K562 (cell line): ENCODE results near the gene THRSP. TPM values are rescaled to one million over a fixed set of nuclear protein-coding genes. Genes with fewer than 3 reads are reported as not detected.

Experiments
- ATAC-seq: fragments of 200-7000 bp; cut with Tn5 transposase; 3 replicates; pipeline ENCODE4 v1.9.1; 2020; ENCODE audit warnings: moderate library complexity
- BruUV-seq: library from RNA; stranded (reverse); fragments of 400-500 nt; replicated peaks from 2 replicates; lab custom pipeline; 2021; lab: Mats Ljungman, UMichigan
- CTCF ChIA-PET: fragments of 300-600 bp; formaldehyde crosslinking; extraction: SDS; loops from one replicate; lab custom pipeline; 2021; ENCODE audit warnings: low intra/inter-chr PET ratio; lab: Yijun Ruan, JAX
- POLR2A ChIA-PET: fragments of 300-600, 350-650 bp; sonication (Branson Sonifier 250); formaldehyde crosslinking; extraction: SDS; loops from one replicate; lab custom pipeline; 2021; ENCODE audit warnings: antibody characterized with exemption, inconsistent platforms; lab: Yijun Ruan, JAX
- DNase-seq, 4 experiments: peaks; one replicate each; pipeline versions ENCODE4 v3.0.0 to v3.0.0-alpha.2; 2011 to 2018; ENCODE audit warnings: low spot score in 3 of 4, mixed read lengths in 3 of 4; ENCODE audit errors: extremely low read depth in 1 of 4
- FAIRE-seq: peaks from 2 replicates; lab custom pipeline; 2011; peaks lifted over from hg19 to GRCh38; lab: Jason Lieb, UNC
- H2AFZ ChIP-seq: 2 replicates; pipeline ENCODE4 v1.6.0; 2011; ENCODE audit warnings: low read depth, low read length, control low read depth, inconsistent platforms
- H3K27ac ChIP-seq: fragments of 200-600 bp; 3 replicates; pipeline ENCODE4 v1.8.0; 2011; ENCODE audit warnings: low read depth, mild to moderate bottlenecking, control low read depth, inconsistent platforms, low read length, moderate library complexity, mixed read lengths; ENCODE audit errors: extremely low read depth
- H3K27me3 ChIP-seq, 2 experiments: fragments of 300-600 bp in 1 of 2; 2 replicates in 1 of 2; 3 replicates in 1 of 2; pipeline versions ENCODE4 v1.6.0 to v1.8.0; 2011; ENCODE audit warnings: inconsistent platforms in 2 of 2, low read length in 2 of 2, mild to moderate bottlenecking in 1 of 2, mixed read lengths in 1 of 2, moderate library complexity in 1 of 2; ENCODE audit not compliant: control insufficient read depth in 2 of 2, insufficient read depth in 2 of 2
- H3K36me3 ChIP-seq: fragments of 300-600 bp; 3 replicates; pipeline ENCODE4 v1.8.0; 2011; ENCODE audit warnings: mild to moderate bottlenecking, low read length, inconsistent platforms; ENCODE audit not compliant: control insufficient read depth, insufficient read depth
- H3K4me1 ChIP-seq, 2 experiments: fragments of 200-600 bp in 1 of 2; replicated peaks in 1 of 2; 2 replicates in 1 of 2; 3 replicates in 1 of 2; pipeline versions ENCODE4 v1.5.1 to v1.8.0; 2011; ENCODE audit warnings: inconsistent platforms in 2 of 2, low read length in 2 of 2, mild to moderate bottlenecking in 1 of 2, mixed read lengths in 1 of 2, moderate library complexity in 1 of 2; ENCODE audit not compliant: control insufficient read depth in 2 of 2, insufficient read depth in 2 of 2
- H3K4me2 ChIP-seq: 2 replicates; pipeline ENCODE4 v1.6.1; 2011; ENCODE audit warnings: low read length, control low read depth, inconsistent platforms, mixed read lengths; ENCODE audit not compliant: insufficient read depth
- H3K4me3 ChIP-seq: fragments of 200-600 bp; sonication (generic), shearing (Covaris generic); 2 replicates; pipeline ENCODE4 v1.5.1; 2016; ENCODE audit warnings: control low read depth, inconsistent platforms
- H3K79me2 ChIP-seq: fragments of 200-600 bp; 3 replicates; pipeline ENCODE4 v1.8.0; 2011; ENCODE audit warnings: low read length, inconsistent platforms; ENCODE audit not compliant: control insufficient read depth, insufficient read depth
- H3K9ac ChIP-seq, 2 experiments: 2 replicates each; pipeline versions ENCODE4 v1.6.0 to v1.6.1; 2011; ENCODE audit warnings: low read depth in 2 of 2, low read length in 2 of 2, control low read depth in 1 of 2, inconsistent platforms in 1 of 2, mild to moderate bottlenecking in 1 of 2, mixed read lengths in 1 of 2; ENCODE audit not compliant: insufficient read depth in 1 of 2
- H3K9me1 ChIP-seq: one replicate; pipeline ENCODE4 v1.6.0; 2011; ENCODE audit warnings: inconsistent platforms, mild to moderate bottlenecking, low read length, moderate library complexity; ENCODE audit not compliant: control insufficient read depth, insufficient read depth
- H3K9me3 ChIP-seq: replicated peaks from 2 replicates; pipeline ENCODE4 v1.5.1; 2011; ENCODE audit warnings: low read depth, low read length, inconsistent platforms; ENCODE audit not compliant: control insufficient read depth, insufficient read depth
- H4K20me1 ChIP-seq: replicated peaks from 2 replicates; pipeline ENCODE4 v1.6.1; 2011; ENCODE audit warnings: low read length, inconsistent platforms, mixed read lengths; ENCODE audit not compliant: control insufficient read depth, insufficient read depth
- CREB3L1 ChIP-seq: fragments of 450-650 bp; IDR thresholded peaks from 2 replicates; pipeline ENCODE4 v1.6.1; 2014; ENCODE audit warnings: low read depth, mild to moderate bottlenecking, moderate library complexity, borderline replicate concordance
- E2F1 ChIP-seq: sonication (generic); formaldehyde crosslinking; IDR thresholded peaks from 2 replicates; pipeline ENCODE4 v1.8.1; 2023; ENCODE audit warnings: mild to moderate bottlenecking, missing genetic modification reagents, moderate library complexity
- EZH2 ChIP-seq: IDR thresholded peaks from 2 replicates; pipeline ENCODE4 v1.6.1; 2012; ENCODE audit warnings: low read depth, mild to moderate bottlenecking, inconsistent platforms, low read length, borderline replicate concordance
- HDAC6 ChIP-seq: IDR thresholded peaks from 2 replicates; pipeline ENCODE4 v1.6.1; 2012; ENCODE audit warnings: low read depth, mild to moderate bottlenecking, control low read depth, inconsistent platforms, low read length, moderate library complexity
- HES1 ChIP-seq: fragments of 450-650 bp; IDR thresholded peaks from 2 replicates; pipeline ENCODE4 v1.6.1; 2016; ENCODE audit warnings: low read depth, mild to moderate bottlenecking, moderate library complexity
- KLF1 ChIP-seq: fragments of 450-650 bp; IDR thresholded peaks from 2 replicates; pipeline ENCODE4 v1.6.1; 2016; ENCODE audit warnings: missing genetic modification characterization, missing compliant biosample characterization
- MITF ChIP-seq: IDR thresholded peaks from 2 replicates; pipeline ENCODE4 v1.6.1; 2014; ENCODE audit warnings: antibody characterized with exemption
- MTA3 ChIP-seq: fragments of 450-650 bp; formaldehyde crosslinking; IDR thresholded peaks from 2 replicates; pipeline ENCODE4 v1.6.1; 2017; ENCODE audit warnings: mild to moderate bottlenecking, borderline replicate concordance
- PCBP1 ChIP-seq: fragments of 200-400 bp; formaldehyde crosslinking; IDR thresholded peaks from 2 replicates; pipeline ENCODE4 v1.6.1; 2018; ENCODE audit warnings: mild to moderate bottlenecking, low read depth, low read length; ENCODE audit not compliant: poor library complexity, severe bottlenecking
- PTTG1 ChIP-seq: fragments of 450-650 bp; IDR thresholded peaks from 2 replicates; pipeline ENCODE4 v1.6.1; 2016; ENCODE audit warnings: low read depth, mild to moderate bottlenecking, missing genetic modification characterization, missing compliant biosample characterization
- RBFOX2 ChIP-seq: fragments of 200-400 bp; formaldehyde crosslinking; IDR thresholded peaks from 2 replicates; pipeline ENCODE4 v1.6.1; 2017; ENCODE audit warnings: low read depth, mild to moderate bottlenecking, low read length, moderate library complexity
- SMARCE1 ChIP-seq: fragments of 450-650 bp; IDR thresholded peaks from 2 replicates; pipeline ENCODE4 v1.7.1; 2016; ENCODE audit warnings: mild to moderate bottlenecking
- ZNF512 ChIP-seq: IDR thresholded peaks from 2 replicates; pipeline ENCODE4 v1.6.1; 2016; ENCODE audit warnings: missing genetic modification characterization, missing compliant biosample characterization
- WGBS: fragments of 100-300 bp; shearing (Covaris generic); methylation state at CpG from one replicate; pipeline ENCODE4 v1.1.6; 2016; ENCODE audit warnings: low coverage, mixed read lengths; ENCODE audit not compliant: insufficient coverage; ENCODE audit errors: missing lambda C conversion rate; 5-methylcytosine and 5-hydroxymethylcytosine counted together
- in situ Hi-C: fragments of 300-500 bp; cut with MboI; formaldehyde crosslinking; loops from 4 replicates; pipeline ENCODE4 v1.15.0; 2018; ENCODE audit warnings: inconsistent platforms, mixed read lengths
- intact Hi-C: fragments of 100-400 bp; cut with micrococcal nuclease; formaldehyde crosslinking; loops from 2 replicates; pipeline ENCODE4 v1.14.2; 2022
- polyA plus RNA-seq, 8 experiments: library from polyadenylated mRNA; depleted of rRNA in 4 of 8; stranded (reverse) in 5 of 8; unstranded in 3 of 8; fragments of >200 nt; fragmentation: Nextera tagmentation in 2 of 8; fragmentation: Illumina TruSeq in 1 of 8; extraction: Ambion mirVana in 2 of 8; extraction: Trizol in 1 of 8; gene quantifications; 2 replicates each; pipeline versions ENCODE4 v1.2.1 to v1.2.3, GENCODE V29; 2011 to 2014; ENCODE audit warnings: inconsistent platforms in 1 of 8, missing spikeins in 1 of 8
- total RNA-seq, 7 experiments: library from RNA; depleted of rRNA in 6 of 7; stranded (reverse); fragments of >200 nt in 6 of 7; fragmentation: Illumina TruSeq in 2 of 7; extraction: Trizol in 2 of 7; gene quantifications; 2 replicates each; pipeline versions ENCODE4 v1.2.1 to v1.2.3, GENCODE V29; 2011 to 2021; ENCODE audit warnings: low replicate concordance in 1 of 7

THRSP gene
- total and polyA plus RNA-seq, 9 of the 15 experiments (the other 6 are each of a cell fraction or from before 2014, with no cell fraction given) = 0.23 to 0.56 (median 0.31) TPM; not detected in 2

- H3K4me2 ChIP-seq = peak overlapping the region; percentile 71
- intact Hi-C loops (loop anchor here (10.0 kb wide), 1 partner anchor 386 kb away; no protein-coding TSS in a partner anchor), in situ Hi-C loops (no loop called here)
- H3K9ac ChIP-seq = peak overlapping the region; percentile 4 to 86; a peak in 3 of 4 replicates
- POLR2A ChIA-PET = interaction anchor here (0.7 to 1.2 kb wide), 6 partner anchors 9 to 147 kb away, joined by 3 to 5 read pairs (median 3); partner anchors contain the start of gene KCTD21
- peak overlapping the region; percentile 95 for H2AFZ ChIP-seq
- H3K27me3 ChIP-seq = no peaks in the 10 kb centered on the region; a peak in 1 of 5 replicates
- peak overlapping the region; percentile 75 for H3K27ac ChIP-seq
- H3K36me3 ChIP-seq = no peaks in the 10 kb centered on the region
- no peaks in the 10 kb centered on the region for H3K9me1 ChIP-seq
- DNase-seq (peak; percentile 46 to 70 (median 57)), FAIRE-seq (peak; percentile 19), ATAC-seq (peak; percentile 71)
- no peaks in the 10 kb centered on the region for H3K79me2 ChIP-seq
- H3K4me3 ChIP-seq = no peak overlapping the region
- CTCF ChIA-PET = no interaction called here
- no peaks in the 10 kb centered on the region for H3K9me3 ChIP-seq
- no TSS peak for BruUV-seq
- H4K20me1 ChIP-seq = no peaks in the 10 kb centered on the region
- peaks cover 28 to 29% of the 10 kb centered on the region in 2 experiments for H3K4me1 ChIP-seq
- WGBS = 50% methylated on average over 15 of the region's 15 CpGs
- TF ChIP-seq PTTG1 (tag) = no peak
- no peak for TF ChIP-seq CREB3L1
- TF ChIP-seq MTA3 = peak; percentile 67; the same call in 1 of the 2 replicates
- no peak for TF ChIP-seq PCBP1
- TF ChIP-seq SMARCE1 = peak; percentile 38; the same call in 1 of the 2 replicates
- TF ChIP-seq EZH2 = no peak
- no peak for TF ChIP-seq E2F1 (CRISPR knock-in tag)
- no peak for TF ChIP-seq KLF1 (tag)
- no peak for TF ChIP-seq HDAC6
- no peak for TF ChIP-seq MITF
- TF ChIP-seq RBFOX2 = peak; percentile 45
- TF ChIP-seq ZNF512 (tag) = no peak
- TF ChIP-seq HES1 = no peak
These were observed 22.8 kb upstream of the THRSP start for GRCh38 chr11:78040691-78041379.
